Tibial artery (tissue), 4 donors: ENCODE results near the gene SORBS2.

Experiments used
- DNase-seq, 2 donors: peaks; one replicate each; pipeline ENCODE4 v3.0.0-alpha.2; 2019
- H3K27ac ChIP-seq, 2 donors: fragments of 200-600 bp; sonication (generic) in 1 of 2; 1 replicate in 1 of 2; 2 replicates in 1 of 2; pipeline ENCODE4 v1.5.1; 2018 to 2019; ENCODE audit warnings: mild to moderate bottlenecking in 1 of 2
- H3K27me3 ChIP-seq, 2 donors: fragments of 200-600 bp; sonication (generic) in 1 of 2; one replicate each; pipeline versions ENCODE4 v1.5.1 to v1.6.0; 2016 to 2019
- H3K36me3 ChIP-seq, 3 donors: fragments of 200-600 bp; sonication (generic) in 2 of 3; one replicate each; pipeline ENCODE4 v1.5.1; 2016 to 2019; ENCODE audit warnings: mild to moderate bottlenecking in 2 of 3
- H3K4me1 ChIP-seq, 4 donors: fragments of 200-600 bp; sonication (generic) in 2 of 4; 1 replicate in 3 of 4; 2 replicates in 1 of 4; pipeline ENCODE4 v1.5.1; 2016 to 2019
- H3K4me3 ChIP-seq, 2 donors: fragments of 200-600 bp; sonication (generic) in 1 of 2; 1 replicate in 1 of 2; 2 replicates in 1 of 2; pipeline ENCODE4 v1.5.1; 2018 to 2019; ENCODE audit warnings: mild to moderate bottlenecking in 2 of 2
- H3K9me3 ChIP-seq, 3 donors: fragments of 200-600 bp; sonication (generic) in 1 of 3; one replicate each; pipeline ENCODE4 v1.5.1; 2016 to 2019
- intact Hi-C: fragments of 100-400 bp; cut with DNase I; formaldehyde crosslinking; loops from one replicate; pipeline ENCODE4 v1.15.0; 2023; ENCODE audit warnings: low total_unique reads
- TF ChIP-seq, protein P1 (sequence below), 2 experiments: fragments of 200-600 bp in 1 of 2; fragments of 450-650 bp in 1 of 2; IDR thresholded peaks; one replicate each; pipeline ENCODE4 v1.5.1; 2017 to 2019; ENCODE audit warnings: antibody characterized with exemption in 2 of 2, mild to moderate bottlenecking in 1 of 2, moderate library complexity in 1 of 2

Gene SORBS2

DNA sequence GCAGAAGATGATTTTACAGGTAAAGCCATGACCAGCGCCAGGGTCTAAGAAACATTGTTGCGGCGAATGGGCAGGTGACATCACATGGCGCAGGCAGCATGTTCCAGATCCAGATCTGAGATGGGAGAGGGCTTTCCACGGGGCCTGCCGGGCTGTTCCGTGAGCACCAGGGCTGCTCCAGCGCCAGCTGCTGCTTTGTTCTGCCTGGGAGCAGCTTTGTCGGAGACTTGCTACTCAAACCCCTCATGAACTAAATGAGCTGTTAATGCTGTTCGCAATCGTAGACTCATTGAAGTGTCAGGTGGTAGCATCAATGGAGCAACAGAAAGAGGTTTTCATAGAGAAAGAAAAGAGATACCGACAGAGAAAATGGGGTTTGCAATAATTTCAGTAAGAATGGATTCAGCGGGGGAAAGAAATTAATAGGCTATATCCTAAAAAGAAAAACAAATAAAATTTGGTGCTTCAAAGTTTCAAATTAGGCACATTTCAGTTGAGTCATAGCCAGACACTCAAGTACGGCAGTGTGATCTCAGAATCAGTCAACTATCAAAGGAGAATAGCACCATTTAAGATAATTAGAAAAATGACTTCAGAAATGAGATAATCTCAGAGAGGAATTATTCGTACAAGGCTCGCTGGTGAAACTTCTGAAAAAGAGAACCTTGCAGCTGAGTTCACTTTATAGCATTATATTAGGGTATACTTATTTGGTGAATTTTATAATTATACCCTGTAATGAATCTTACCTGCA, 23.9 kb downstream of the SORBS2 start:
- TF ChIP-seq, protein P1, sequence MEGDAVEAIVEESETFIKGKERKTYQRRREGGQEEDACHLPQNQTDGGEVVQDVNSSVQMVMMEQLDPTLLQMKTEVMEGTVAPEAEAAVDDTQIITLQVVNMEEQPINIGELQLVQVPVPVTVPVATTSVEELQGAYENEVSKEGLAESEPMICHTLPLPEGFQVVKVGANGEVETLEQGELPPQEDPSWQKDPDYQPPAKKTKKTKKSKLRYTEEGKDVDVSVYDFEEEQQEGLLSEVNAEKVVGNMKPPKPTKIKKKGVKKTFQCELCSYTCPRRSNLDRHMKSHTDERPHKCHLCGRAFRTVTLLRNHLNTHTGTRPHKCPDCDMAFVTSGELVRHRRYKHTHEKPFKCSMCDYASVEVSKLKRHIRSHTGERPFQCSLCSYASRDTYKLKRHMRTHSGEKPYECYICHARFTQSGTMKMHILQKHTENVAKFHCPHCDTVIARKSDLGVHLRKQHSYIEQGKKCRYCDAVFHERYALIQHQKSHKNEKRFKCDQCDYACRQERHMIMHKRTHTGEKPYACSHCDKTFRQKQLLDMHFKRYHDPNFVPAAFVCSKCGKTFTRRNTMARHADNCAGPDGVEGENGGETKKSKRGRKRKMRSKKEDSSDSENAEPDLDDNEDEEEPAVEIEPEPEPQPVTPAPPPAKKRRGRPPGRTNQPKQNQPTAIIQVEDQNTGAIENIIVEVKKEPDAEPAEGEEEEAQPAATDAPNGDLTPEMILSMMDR (IDR thresholded peaks at IDR 0.05): no peak
- no peak overlapping the region for H3K27ac ChIP-seq
- no peak overlapping the region for H3K4me3 ChIP-seq
- peaks cover 0 to 19% (median 9%) of the 10 kb centered on the region in 4 donors for H3K4me1 ChIP-seq
- no peak for DNase-seq
- intact Hi-C loops: no loop called here
- no peaks in the 10 kb centered on the region for H3K36me3 ChIP-seq
- H3K27me3 ChIP-seq: no peaks in the 10 kb centered on the region
- no peaks in the 10 kb centered on the region for H3K9me3 ChIP-seq

DNA sequence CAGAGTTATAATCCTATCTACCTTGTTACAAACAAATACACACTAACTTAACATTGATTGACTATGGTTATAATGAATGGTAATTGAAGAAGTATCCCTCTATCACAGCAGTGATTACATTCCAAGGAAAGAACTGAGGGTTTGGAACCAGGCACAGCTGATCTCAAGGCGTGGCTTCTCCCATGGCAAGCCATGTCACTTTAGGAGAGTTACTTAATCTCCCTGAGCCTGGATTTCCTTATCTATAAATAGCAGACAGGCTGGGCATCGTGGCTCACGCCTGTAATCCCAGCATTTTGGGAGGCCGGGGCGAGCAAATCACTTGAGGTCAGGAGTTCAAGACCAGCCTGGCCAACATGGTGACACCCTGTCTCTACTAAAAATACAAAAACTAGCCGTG, 25.6 kb downstream of the SORBS2 start:
- no peak for DNase-seq
- Histone ChIP-seq H3K4me1 (peaks cover 0 to 12% (median 2%) of the 10 kb centered on the region in 4 donors), H3K4me3 (no peak overlapping the region), H3K36me3 (no peaks in the 10 kb centered on the region), H3K9me3 (no peaks in the 10 kb centered on the region), H3K27me3 (no peaks in the 10 kb centered on the region), H3K27ac (peak overlapping the region in 1 of 2 donors; percentile 10)
- TF ChIP-seq, protein P1 (IDR thresholded peaks at IDR 0.05): no peak
- intact Hi-C loops: no loop called here

DNA sequence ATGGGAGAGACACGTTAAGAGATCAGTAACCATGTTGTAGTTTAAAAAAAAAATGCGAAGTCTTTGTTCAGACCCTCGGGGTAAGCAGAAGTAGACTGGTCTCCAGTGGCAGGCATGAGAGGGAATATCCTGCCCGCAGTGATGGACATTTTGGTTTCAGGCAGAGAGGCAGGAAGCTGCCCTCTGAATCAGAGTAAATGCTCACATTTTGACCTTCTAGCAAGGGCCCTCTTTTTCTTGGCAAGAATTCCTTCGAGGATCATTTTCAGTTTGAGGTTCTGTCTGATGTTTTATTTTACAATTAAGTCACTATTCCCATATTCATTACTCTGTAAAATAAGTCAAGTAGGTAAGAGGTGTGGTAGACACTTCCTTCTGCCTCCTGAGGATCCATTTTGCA, 28.4 kb downstream of the SORBS2 start:
- no peak for DNase-seq
- H3K4me1 ChIP-seq: peaks cover 0 to 12% (median 2%) of the 10 kb centered on the region in 4 donors
- H3K27me3 ChIP-seq: no peaks in the 10 kb centered on the region
- H3K36me3 ChIP-seq: no peaks in the 10 kb centered on the region
- peak overlapping the region in 1 of 2 donors; percentile 27 for H3K27ac ChIP-seq
- no peak overlapping the region for H3K4me3 ChIP-seq
- H3K9me3 ChIP-seq: no peaks in the 10 kb centered on the region
- intact Hi-C loops: loop anchor here (5.0 kb wide), 1 partner anchor 234 kb away; no protein-coding TSS in a partner anchor
- TF ChIP-seq, protein P1 (IDR thresholded peaks at IDR 0.05): no peak

DNA sequence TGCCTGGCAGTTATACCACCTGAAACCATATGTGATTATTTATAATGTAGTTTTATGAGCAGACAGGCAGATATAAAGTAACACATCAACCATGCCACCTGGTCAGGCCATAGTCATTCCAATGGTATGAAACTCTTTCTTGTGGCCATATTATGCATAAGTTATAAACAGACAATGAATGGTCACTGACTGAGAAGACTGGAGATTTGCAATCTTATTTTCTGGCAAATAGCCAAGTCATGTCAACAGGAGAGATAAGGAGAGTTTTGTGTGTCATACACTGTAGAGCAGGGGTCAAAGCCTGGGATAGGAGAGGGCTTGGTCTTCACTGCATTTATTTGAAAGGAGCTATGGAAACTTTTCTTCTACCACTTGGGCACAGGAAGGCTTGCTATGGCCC, 29.5 kb downstream of the SORBS2 start:
- intact Hi-C loops: loop anchor here (5.0 kb wide), 1 partner anchor 235 kb away; no protein-coding TSS in a partner anchor
- Histone ChIP-seq H3K4me3 (no peak overlapping the region), H3K9me3 (no peaks in the 10 kb centered on the region), H3K27ac (no peak overlapping the region), H3K4me1 (peaks cover 0 to 12% (median 2%) of the 10 kb centered on the region in 4 donors), H3K27me3 (no peaks in the 10 kb centered on the region), H3K36me3 (no peaks in the 10 kb centered on the region)
- TF ChIP-seq, protein P1 (IDR thresholded peaks at IDR 0.05): no peak
- no peak for DNase-seq

DNA sequence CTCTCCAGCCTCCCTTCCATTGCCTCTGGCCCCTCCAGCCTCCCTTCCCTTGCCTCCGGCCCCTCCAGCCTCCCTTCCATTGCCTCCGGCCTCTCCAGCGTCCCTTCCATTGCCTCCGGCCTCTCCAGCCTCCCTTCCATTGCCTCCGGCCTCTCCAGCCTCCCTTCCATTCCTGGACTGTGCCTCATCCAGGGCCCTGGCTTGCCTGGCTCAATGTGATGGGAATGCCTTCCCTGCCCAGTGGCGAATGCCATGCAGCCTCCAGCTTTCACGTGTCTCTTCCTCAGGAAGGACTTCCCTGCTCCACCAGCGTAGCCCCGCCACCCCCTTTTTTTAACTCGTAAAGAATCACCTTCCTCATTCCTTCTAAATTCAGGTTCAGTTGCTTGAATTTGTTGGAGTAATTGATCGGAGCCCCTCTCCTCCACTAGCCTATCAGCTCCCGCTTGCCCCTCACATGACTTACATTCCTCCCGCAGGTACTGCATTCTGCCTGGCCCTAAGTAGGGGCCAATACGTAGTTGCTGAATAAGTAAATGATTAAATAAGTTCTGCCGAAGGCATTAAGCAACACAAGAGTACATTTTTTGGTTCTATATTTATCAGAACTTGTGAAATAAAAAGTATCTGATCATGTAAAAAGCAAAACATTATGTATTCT, 30.3 kb downstream of the SORBS2 start:
- no peaks in the 10 kb centered on the region for H3K9me3 ChIP-seq
- H3K4me3 ChIP-seq: no peak overlapping the region
- TF ChIP-seq, protein P1 (IDR thresholded peaks at IDR 0.05): no peak
- no peaks in the 10 kb centered on the region for H3K36me3 ChIP-seq
- DNase-seq: no peak
- intact Hi-C loops: loop anchor here (5.0 kb wide), 1 partner anchor 236 kb away; no protein-coding TSS in a partner anchor
- no peaks in the 10 kb centered on the region for H3K27me3 ChIP-seq
- H3K27ac ChIP-seq: peak overlapping the region in 1 of 2 donors; percentile 18
- H3K4me1 ChIP-seq: peaks cover 0 to 12% (median 2%) of the 10 kb centered on the region in 4 donors
